BE2C (cell line): ENCODE results near the gene SRSF12.

ENCODE experiments used
- DNase-seq: peaks from one replicate; pipeline ENCODE4 v3.0.0-alpha.2; 2020
- H3K27me3 ChIP-seq: fragments of 250-450 bp; sonication (Bioruptor Pico); 2 replicates; pipeline ENCODE4 v1.5.1; 2020; ENCODE audit warnings: mild to moderate bottlenecking
- H3K36me3 ChIP-seq: fragments of 250-450 bp; sonication (Bioruptor Pico); 2 replicates; pipeline ENCODE4 v1.5.1; 2020; ENCODE audit warnings: mild to moderate bottlenecking
- H3K4me1 ChIP-seq: fragments of 250-450 bp; sonication (Bioruptor Pico); 2 replicates; pipeline ENCODE4 v1.5.1; 2020
- H3K4me3 ChIP-seq: 2 replicates; pipeline ENCODE4 v1.5.1; 2011; ENCODE audit warnings: low read depth, low read length
- H3K9me3 ChIP-seq: fragments of 250-450 bp; sonication (Bioruptor Pico); 2 replicates; pipeline ENCODE4 v1.5.1; 2020
- CTCF ChIP-seq: IDR thresholded peaks from 2 replicates; pipeline ENCODE4 v1.5.1; 2012; ENCODE audit warnings: mild to moderate bottlenecking, low read depth, low read length

SRSF12 gene

GRCh38 chr6:89085409-89086205 lies 32.3 kb downstream of the SRSF12 start:
- no peak overlapping the region for H3K4me3 ChIP-seq
- no peaks in the 10 kb centered on the region for H3K4me1 ChIP-seq
- no peak for DNase-seq
- TF ChIP-seq CTCF, result no peak
- no peaks in the 10 kb centered on the region for H3K9me3 ChIP-seq
- no peaks in the 10 kb centered on the region for H3K27me3 ChIP-seq
- H3K36me3 ChIP-seq, result peaks cover 36% of the 10 kb centered on the region

GRCh38 chr6:89084954-89085353 lies 32.9 kb downstream of the SRSF12 start:
- no peak for TF ChIP-seq CTCF
- no peaks in the 10 kb centered on the region for H3K4me1 ChIP-seq
- H3K36me3 ChIP-seq, result peaks cover 36% of the 10 kb centered on the region
- H3K9me3 ChIP-seq, result no peaks in the 10 kb centered on the region
- H3K4me3 ChIP-seq, result no peak overlapping the region
- no peak for DNase-seq
- H3K27me3 ChIP-seq, result no peaks in the 10 kb centered on the region

GRCh38 chr6:89084542-89084941 lies 33.3 kb downstream of the SRSF12 start:
- no peak for DNase-seq
- Histone ChIP-seq H3K4me1 (no peaks in the 10 kb centered on the region), H3K36me3 (peaks cover 36% of the 10 kb centered on the region), H3K9me3 (no peaks in the 10 kb centered on the region), H3K27me3 (no peaks in the 10 kb centered on the region), H3K4me3 (no peak overlapping the region)
- no peak for TF ChIP-seq CTCF

- Histone ChIP-seq H3K4me1 (no peaks in the 10 kb centered on the region), H3K9me3 (no peaks in the 10 kb centered on the region), H3K4me3 (peak overlapping the region; percentile 67), H3K36me3 (peaks cover 36% of the 10 kb centered on the region), H3K27me3 (no peaks in the 10 kb centered on the region)
- TF ChIP-seq CTCF, result no peak
- no peak for DNase-seq
Observed at GRCh38 chr6:89082486-89082891, 35.4 kb downstream of the SRSF12 start.

- no peak for TF ChIP-seq CTCF
- peaks cover 36% of the 10 kb centered on the region for H3K36me3 ChIP-seq
- peak; percentile 99 for DNase-seq
- no peaks in the 10 kb centered on the region for H3K9me3 ChIP-seq
- H3K27me3 ChIP-seq, result no peaks in the 10 kb centered on the region
- H3K4me1 ChIP-seq, result no peaks in the 10 kb centered on the region
- H3K4me3 ChIP-seq, result peak overlapping the region; percentile 90
Observed at GRCh38 chr6:89081423-89082322, 36.2 kb downstream of the SRSF12 start.

- Histone ChIP-seq H3K4me3 (peak overlapping the region; percentile 90), H3K9me3 (no peaks in the 10 kb centered on the region), H3K27me3 (no peaks in the 10 kb centered on the region), H3K4me1 (no peaks in the 10 kb centered on the region), H3K36me3 (peaks cover 36% of the 10 kb centered on the region)
- no peak for TF ChIP-seq CTCF
- no peak for DNase-seq
Observed at GRCh38 chr6:89081129-89081422, 36.8 kb downstream of the SRSF12 start.
